SKM-1 (cell line): ENCODE data around the gene ZNF780A.
"Not testable (repeated sequence)": the region's sequence is repeated elsewhere in the genome, so short reads cannot be mapped to it uniquely, and the experiment has no call there.

Experiments
- DNase-seq: peaks from one replicate; lab custom pipeline; 2025; ENCODE audit not compliant: unreplicated experiment; lab: John Stamatoyannopoulos, UW

Gene ZNF780A

DNA sequence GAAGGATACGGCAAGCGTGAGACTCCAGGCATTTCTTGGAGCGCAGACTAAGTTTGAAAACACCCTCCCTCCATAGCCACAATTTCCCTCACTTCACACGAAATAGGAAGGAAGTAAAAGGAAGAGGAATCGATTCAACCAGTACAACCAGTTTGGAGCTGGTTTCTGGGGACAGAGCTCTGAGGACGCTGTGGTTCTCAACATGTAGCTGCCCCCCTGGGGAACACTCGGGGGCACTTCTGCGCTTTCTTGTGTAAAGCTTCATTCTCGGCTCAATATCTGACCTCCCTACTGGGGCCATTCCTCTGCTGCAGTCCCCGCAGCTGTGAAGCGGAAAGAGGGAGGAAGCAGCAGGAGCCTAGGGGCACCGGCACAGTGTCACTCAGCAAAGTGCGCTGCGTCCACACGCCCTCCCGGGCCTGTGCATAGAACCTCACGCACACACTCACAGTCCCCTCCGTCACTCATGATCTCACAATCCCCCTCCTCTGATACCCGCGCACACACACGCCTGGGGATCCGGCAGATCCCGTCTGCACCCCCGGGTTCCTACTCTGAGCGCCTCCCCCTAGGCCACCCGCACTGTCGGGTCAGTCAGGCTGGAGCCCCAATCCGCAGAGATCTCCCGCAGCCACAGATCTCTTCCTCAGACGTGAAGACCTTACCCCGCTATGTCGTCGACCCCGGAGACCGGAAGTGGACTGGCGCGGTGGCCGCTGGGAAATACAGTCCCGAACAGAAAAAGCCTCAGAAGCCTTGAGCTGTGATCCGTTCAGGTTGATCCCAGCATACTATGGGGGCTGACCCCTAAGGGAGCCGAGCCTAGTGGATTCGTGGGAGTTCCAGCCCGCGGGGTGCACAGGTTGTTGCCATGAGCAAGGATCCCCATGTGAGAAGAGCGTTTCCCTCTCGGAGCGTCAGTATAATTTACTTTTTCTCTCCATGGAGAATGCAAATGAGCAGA is at the start of gene ZNF780A:
TSS of gene ZNF780A (minus strand) at position 703 of the 964 bp plus-strand sequence. CDS start 6,190 bp downstream, outside the sequence.
- peak; percentile 24 for DNase-seq

DNA sequence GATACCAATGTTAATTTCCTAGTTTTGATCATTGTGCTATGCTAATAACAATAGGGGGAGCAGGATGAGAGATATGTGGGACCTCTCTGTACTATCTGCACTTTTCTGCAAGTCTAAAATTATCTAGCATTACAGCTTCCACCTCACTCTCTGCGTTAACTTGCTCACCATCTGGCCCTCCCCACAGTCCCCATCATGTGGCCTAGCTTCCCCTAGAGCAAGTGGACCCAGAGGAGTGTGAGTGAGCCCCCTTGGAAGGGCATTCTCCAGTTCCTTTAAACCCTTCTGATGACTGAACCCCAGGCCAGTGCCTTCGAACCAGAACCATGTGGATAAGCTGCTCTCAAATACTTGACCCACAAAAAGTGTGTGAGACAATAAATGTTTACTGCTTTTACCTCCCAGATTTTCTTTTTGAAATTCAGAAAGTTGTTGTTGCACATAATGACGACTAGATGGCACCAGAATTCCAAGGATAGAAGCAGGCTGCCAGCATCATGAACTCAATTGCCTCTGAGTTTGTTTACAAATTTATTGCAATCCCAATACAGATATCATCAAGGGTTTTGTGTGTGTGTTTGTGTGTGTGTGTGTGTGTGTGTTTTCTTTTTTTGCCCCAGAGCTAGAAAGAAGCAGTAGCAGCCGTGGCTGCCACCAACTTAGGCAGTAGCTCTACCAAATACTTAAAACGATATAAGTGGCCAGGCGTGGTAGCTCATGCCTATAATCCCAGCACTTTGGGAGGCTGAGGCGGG is 49.0 kb upstream of the ZNF780A start:
- DNase-seq = peak; percentile 4

DNA sequence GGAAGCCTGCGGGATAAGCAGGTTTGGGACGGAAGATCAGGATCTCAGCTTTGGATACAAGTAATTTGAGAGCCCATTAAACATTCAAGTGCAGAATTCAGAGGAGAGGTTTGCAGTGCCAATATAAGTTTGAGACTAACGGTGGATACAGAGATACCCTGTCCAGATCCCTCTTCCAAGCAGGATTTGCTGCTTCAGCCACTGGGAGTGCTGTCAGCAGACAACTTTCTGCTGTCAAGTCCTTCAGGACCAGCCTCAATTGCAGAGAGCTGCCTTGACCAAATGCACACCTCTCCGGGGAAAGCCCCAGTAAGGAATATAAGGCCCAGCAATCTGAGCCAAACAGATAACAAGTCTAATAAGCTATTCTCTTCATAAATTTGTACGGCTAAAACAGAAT is 46.1 kb upstream of the ZNF780A start:
- DNase-seq = no peak

DNA sequence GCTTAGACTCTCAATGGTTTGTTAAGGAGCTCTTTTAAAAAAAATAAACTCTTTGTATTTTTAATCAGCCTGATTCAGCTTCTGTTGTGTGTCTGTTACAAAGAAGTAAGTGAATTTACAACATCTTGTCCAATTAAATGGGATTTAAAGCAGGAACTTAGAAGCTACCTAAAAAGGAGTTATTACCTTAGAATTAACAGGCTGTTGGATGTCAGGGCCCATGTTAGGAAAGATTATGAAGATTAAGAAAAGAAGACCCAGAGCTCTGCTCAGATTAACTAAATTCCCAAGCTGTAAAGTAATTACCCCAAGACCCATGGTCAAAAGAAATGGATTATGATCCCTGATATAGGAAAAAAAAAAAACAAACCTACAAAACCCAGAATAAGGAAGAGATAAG is 44.1 kb upstream of the ZNF780A start:
- no peak for DNase-seq

DNA sequence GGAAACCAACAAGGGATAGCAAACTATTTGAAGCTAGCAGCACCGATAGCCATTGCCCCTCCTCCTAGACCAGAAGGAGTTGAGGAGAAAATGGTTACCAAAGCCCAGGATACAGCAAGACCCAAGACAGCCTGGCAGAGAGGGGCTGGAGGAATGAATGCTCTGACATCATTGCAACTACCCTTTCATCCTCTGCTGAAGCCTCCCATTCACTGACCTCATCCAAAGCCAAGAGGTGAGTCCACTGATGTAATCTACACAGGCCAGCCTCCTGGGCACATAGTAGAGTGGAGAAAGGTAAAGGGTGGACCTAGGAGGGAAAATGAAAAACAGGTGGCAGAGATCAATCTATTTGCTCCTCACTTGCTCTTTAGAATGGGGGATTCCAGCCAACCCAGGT is 42.7 kb upstream of the ZNF780A start:
- no peak for DNase-seq

DNA sequence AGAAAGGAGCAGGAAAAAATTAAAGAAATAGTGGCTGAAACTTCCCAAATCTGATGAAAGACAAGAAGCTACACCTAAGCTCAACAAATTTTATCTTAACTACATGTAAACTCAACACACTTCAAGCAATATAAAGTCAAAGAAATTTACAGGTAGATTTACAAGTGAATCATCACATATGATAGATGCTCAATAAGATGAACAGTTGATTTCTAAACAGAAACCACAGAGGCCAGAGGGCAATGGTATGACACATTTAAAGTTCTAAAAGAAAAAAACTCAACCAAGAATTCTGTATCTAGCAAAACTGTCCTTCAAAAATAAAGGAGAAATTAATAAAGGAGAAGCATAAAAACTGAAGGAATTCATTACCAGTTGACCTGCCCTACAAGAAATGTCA is 39.3 kb upstream of the ZNF780A start:
- no peak for DNase-seq

DNA sequence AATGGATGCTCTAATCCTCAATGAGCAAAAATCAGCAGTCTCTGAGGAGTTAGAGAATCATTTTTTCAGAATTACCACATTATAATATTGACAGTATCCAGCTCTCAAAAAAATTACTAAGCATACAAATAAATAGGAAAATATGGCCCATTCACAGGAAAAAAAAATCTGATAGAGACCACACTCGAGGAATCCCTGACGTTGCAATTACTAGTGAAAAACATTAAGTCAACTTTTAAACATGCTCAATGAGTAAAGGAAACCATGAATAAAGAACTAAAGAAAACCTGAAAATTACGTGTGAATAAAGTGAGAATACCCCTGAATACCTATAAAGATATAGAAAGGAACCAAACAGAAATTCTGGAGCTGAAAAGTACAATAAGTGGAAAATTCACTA is 38.7 kb upstream of the ZNF780A start:
- DNase-seq = no peak

DNA sequence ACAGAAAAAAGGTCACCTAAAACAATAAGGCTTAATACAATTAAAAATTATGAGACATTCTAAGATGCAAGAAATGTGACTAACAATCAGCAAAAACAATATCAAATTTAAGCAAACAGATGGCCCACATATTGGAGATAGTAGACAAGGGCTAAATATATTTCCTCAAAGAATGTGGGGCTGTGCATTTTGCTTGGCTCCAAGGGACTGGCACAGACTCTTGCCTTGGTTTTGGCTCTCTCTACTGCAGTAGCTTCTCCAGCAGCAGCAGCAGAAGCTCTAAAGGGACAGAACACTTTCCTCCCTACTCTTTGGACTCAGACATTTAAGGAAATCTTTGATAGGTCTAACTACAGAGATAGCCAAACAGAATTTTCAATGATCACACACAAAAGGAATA is 38.2 kb upstream of the ZNF780A start:
- no peak for DNase-seq

DNA sequence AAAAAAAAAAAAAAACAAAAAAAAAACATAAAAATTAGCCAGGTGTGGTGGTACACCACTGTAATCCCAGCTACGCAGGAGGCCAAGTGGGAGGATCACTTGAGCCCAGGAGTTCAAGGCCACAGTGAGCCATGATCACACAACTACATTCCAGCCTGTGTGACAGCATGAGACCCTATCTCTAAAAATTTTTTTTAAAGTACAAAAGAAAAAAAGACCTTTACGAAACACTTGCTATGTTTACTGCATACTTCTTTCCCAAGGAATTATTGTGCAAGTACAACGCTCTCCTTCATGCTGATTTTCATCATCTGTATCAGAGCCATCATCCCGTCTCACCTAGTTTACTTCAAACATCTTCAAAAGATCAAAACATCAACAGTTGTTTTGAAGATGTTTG is 28.6 kb upstream of the ZNF780A start:
- no peak for DNase-seq

DNA sequence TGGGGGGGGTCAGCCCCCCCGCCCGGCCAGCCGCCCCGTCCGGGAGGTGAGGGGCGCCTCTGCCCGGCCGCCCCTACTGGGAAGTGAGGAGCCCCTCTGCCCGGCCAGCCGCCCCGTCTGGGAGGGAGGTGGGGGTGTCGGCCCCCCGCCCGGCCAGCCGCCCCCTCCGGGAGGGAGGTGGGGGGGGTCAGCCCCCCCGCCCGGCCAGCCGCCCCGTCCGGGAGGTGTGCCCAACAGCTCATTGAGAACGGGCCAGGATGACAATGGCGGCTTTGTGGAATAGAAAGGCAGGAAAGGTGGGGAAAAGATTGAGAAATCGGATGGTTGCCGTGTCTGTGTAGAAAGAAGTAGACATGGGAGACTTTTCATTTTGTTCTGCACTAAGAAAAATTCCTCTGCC is 27.9 kb upstream of the ZNF780A start:
- not testable (repeated sequence) for DNase-seq

DNA sequence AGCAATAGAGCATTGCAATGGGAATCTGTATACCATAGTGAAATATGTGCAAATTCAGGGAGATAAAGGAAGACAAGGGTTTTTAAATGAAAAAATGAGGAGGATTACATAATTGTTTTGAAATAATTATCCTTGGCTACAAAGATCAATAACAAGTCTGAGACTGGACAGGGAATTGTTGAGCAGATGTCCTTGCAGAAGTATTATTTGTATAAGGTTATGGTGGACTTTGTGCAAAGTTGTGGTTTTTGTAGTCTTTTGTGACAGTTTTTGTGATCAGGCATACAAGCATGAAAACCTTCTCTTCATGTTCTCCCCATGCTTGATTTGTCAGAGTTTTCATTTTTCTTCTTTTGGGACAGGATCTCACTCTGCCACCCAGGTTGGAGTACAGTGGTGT is 25.3 kb upstream of the ZNF780A start:
- no peak for DNase-seq

DNA sequence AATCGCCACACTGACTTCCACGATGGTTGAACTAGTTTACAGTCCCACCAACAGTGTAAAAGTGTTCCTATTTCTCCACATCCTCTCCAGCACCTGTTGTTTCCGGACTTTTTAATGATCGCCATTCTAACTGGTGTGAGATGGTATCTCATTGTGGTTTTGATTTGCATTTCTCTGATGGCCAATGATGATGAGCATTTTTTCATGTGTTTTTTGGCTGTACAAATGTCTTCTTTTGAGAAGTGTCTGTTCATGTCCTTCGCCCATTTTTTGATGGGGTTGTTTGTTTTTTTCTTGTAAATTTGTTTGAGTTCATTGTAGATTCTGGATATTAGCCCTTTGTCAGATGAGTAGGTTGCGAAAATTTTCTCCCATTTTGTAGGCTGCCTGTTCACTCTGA is 23.4 kb upstream of the ZNF780A start:
- DNase-seq = not testable (repeated sequence)

DNA sequence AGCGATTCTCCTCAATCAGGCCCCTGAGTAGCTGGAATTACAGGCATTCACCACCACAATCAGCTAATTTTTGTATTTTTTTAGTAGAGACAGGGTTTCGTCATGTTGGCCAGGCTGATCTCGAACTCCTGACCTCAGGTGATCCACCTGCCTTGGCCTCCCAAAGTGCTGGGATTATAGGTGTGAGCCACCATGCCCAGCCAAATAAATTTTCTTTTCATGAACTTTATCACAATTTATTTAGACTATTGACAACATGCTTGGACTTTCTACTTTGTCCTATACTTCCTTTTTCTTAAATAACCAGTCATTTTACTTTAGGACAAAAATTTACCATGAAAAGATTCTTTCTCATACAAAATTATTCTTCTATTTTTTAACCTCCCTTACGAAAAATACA is 21.5 kb upstream of the ZNF780A start:
- DNase-seq = not testable (repeated sequence)

DNA sequence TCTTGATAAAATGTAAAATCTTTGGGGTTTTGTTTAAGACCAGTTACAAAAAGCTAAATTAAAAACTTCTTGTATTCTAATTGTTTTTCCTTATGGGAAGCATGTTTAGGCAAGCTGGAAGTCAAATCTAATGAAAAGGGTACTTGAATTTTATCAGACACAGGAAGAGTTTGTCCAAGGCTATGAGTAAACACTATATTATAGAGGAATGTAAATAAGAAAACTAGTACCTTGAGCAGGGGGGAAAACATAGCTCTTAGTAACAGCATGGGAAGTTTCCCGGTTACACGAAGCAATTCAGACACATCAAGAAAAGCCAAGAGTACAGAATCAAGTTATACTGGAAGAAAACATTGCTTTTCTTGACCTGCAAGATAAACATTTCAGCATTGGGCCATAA is 19.8 kb upstream of the ZNF780A start:
- DNase-seq = no peak

DNA sequence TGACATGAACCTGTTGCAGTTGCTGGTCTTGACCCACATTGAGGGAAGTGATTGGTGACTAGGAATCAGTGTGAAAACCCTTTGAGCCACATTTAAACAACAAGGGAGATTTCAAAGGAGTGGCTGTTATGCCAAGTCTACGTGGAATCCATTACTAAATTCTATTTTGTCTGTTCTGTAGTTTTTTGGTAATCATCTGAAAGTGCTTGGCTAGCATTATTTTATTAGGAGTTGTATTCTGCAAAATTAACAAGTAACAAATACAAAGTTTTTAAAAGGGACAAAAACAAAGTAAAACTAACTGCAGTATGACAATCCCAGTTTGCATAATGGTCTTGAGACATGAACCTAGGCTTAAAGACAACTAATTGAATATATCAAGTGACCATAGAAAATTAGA is 14.0 kb upstream of the ZNF780A start:
- no peak for DNase-seq

DNA sequence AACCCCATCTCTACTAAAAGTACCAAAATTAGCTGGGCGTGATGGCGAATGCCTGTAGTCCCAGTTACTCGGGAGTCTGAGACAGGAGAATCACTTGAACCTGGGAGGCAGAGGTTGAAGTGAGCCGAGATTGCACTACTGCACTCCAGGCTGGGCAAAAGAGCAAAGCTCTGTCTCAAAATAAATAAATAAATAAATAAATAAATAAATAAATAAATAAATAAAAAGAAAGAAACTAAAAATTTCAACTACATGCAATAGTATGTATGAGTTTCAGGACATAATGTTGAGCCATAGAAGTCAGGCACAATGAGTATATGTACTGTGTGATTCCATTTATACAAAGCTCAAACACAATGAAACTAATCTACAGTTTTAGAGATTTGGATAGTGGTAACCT is 12.9 kb upstream of the ZNF780A start:
- DNase-seq = no peak

DNA sequence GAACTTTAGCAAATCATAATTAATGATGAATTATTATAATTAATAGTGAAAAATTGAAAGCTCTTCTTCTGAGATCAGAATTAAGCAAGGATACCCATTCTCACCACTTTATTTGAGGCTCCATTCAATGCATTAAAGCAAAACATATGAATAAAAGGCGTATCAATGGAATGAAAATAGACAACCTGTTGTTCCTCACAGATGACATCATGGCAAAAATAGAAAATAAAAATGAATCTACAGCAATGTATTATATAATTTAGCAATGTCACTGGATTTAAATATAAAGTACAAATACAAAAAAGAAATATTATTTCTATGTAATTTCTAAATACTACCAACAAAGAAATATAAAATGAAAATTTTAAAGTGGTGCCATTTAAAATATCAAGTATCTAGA is 11.1 kb upstream of the ZNF780A start:
- no peak for DNase-seq

DNA sequence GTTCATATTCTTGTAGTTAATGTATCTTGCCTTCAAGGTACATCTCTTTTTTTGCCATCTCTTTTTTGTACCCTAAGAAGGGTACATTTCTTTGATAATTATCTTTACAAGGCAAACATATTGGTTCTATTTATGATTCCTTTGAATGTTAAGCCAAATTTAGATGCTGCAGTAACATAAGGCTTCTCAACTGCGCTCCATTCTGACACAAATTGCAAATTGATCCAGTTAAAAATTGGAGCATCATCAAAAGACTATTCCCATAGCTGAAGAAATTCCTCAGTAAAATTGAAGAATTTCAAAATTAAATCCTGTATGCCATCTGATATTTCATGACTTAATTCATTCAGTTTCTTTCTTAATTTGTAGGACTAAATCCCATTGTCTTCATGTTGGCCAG is 2.7 kb upstream of the ZNF780A start:
- no peak for DNase-seq

DNA sequence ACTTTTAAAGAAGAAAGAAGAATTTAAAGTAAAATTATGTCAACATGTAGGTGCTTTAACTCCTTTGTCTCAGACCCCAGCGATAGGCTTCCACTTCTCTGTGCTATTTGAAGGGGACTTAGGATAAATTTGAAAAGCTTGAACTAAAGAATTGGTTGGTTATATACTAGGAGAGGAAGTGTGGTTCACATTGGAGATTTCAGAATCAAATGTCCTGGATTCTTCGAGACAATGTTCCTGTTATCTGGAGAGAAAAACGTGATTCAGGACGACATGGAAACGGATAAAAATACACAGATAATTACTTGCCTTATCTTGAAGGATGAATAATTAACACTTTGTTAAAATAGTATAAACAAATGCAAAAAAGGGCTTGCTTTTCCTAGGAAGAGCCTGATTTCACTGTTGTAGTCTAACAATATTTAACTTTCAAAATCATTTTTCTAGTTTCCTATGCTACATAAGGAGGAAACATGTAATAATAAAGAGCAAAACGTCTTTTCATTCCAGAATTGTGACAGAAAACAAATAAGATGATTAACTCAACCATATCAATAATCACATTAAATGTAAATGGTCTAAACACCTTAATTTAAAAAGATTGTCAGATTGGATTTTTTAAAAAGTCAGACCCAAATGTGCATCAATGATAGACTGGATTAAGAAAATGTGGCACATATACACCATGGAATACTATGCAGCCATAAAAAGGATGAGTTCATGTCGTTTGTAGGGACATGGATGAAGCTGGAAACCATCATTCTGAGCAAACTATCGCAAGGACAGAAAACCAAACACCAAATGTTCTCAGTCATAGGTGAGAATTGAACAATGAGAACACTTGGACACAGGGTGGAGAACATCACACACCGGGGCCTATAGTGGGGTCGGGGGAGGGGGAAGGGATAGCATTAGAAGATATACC is 724 bp upstream of the ZNF780A start:
- no peak for DNase-seq

DNA sequence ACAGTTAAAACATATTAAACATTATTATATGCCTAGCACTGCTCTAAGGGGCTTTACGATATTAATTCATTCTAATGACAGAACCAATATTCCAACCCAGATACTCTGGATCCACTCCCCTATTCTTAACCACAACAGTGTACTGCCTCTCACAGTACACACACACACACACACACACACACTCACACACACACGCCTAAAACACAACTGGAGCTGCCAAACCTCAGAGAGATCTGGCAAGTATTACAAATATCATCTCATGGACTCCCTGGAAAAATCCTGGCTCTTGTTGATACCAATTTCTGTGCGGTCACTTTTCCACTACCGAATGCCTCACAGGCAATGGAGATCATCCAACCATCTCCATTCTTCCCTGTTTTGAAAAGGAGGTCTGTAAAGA is 1.3 kb downstream of the ZNF780A start:
- DNase-seq = no peak
